ENCODE measurements around the gene SORBS2. TPM values are rescaled to one million over a fixed set of nuclear protein-coding genes. Genes with fewer than 3 reads are reported as not detected.

SORBS2 gene
- total RNA-seq, 1 experiment from 2014 or later = 9.7 TPM

- Histone ChIP-seq H3K4ac (ENCODE audit: low read depth, low read length) (no peak overlapping the region), H3K4me2 (ENCODE audit: insufficient read depth, insufficient read length, low read length) (no peak overlapping the region), H3T11ph (ENCODE audit: low read length) (no peak overlapping the region), H4K20me1 (ENCODE audit: control insufficient read depth, insufficient read depth, insufficient read length) (no peaks in the 10 kb centered on the region), H3K18ac (ENCODE audit: insufficient read length, low read depth, low read length) (no peak overlapping the region), H3K9me3 (ENCODE audit: control insufficient read depth, low read depth, low read length) (no peaks in the 10 kb centered on the region), H3K23ac (ENCODE audit: insufficient read length, low read depth, low read length) (no peak overlapping the region), H4K5ac (ENCODE audit: insufficient read length, low read depth, low read length) (no peak overlapping the region), H3K4me1 (ENCODE audit: insufficient read depth, low read length) (no peaks in the 10 kb centered on the region), H4K91ac (ENCODE audit: insufficient read length, low read depth, low read length) (no peak overlapping the region), H2BK20ac (ENCODE audit: low read depth, low read length, poor library complexity, severe bottlenecking) (no peak overlapping the region), H2AK5ac (ENCODE audit: insufficient read length, low read length) (no peak overlapping the region), H3K56ac (ENCODE audit: insufficient read length, low read depth, low read length) (no peak overlapping the region), H3K23me2 (ENCODE audit: insufficient read length, low read depth, low read length, poor library complexity, severe bottlenecking) (no peaks in the 10 kb centered on the region), H2BK12ac (ENCODE audit: insufficient read length, low read depth, low read length) (no peak overlapping the region), H2BK15ac (ENCODE audit: low read depth, low read length) (no peak overlapping the region), H4K8ac (replicated peaks; ENCODE audit: insufficient read length, low read depth, low read length) (no peak overlapping the region), H3K9ac (ENCODE audit: extremely low read depth, insufficient read length, low read length) (no peak overlapping the region), H3K14ac (ENCODE audit: insufficient read depth, low read length) (no peak overlapping the region), H2BK5ac (ENCODE audit: insufficient read length, low read length) (no peak overlapping the region), H3K79me2 (ENCODE audit: insufficient read depth, low read length) (peaks cover 2% of the 10 kb centered on the region; the same call in 1 of the 2 replicates), H3K79me1 (ENCODE audit: insufficient read depth, low read depth, low read length, poor library complexity, severe bottlenecking) (no peaks in the 10 kb centered on the region), H3K27ac (ENCODE audit: insufficient read length, low read depth, low read length) (no peak overlapping the region), H2BK120ac (ENCODE audit: low read depth, low read length, poor library complexity, severe bottlenecking) (no peak overlapping the region), H3K27me3 (ENCODE audit: insufficient read depth, low read length) (no peaks in the 10 kb centered on the region), H2AFZ (ENCODE audit: low read length) (no peak overlapping the region)
- DNase-seq = no peak
- Mint-ChIP-seq H3K4me1 (peaks cover 11 to 23% of the 10 kb centered on the region in 2 experiments), H3K4me3 (no peak overlapping the region), H3K36me3 (ENCODE audit: insufficient read depth in 1 of 3, low read depth in 3 of 3) (peaks cover 7 to 12% (median 9%) of the 10 kb centered on the region in 3 experiments; a peak in 6 of 7 replicates), H3K27me3 (ENCODE audit: low read depth) (no peaks in the 10 kb centered on the region), H3K9me3 (peaks cover 7% of the 10 kb centered on the region in 2 experiments), H3K27ac (no peak overlapping the region)
- no peak for TF ChIP-seq CTCF (conservative IDR thresholded peaks at IDR 0.05)
Measured at GRCh38 chr4:185700630-185701029, 111.4 kb downstream of the SORBS2 start.
